ENCODE data around the gene SCO2.

DNA sequence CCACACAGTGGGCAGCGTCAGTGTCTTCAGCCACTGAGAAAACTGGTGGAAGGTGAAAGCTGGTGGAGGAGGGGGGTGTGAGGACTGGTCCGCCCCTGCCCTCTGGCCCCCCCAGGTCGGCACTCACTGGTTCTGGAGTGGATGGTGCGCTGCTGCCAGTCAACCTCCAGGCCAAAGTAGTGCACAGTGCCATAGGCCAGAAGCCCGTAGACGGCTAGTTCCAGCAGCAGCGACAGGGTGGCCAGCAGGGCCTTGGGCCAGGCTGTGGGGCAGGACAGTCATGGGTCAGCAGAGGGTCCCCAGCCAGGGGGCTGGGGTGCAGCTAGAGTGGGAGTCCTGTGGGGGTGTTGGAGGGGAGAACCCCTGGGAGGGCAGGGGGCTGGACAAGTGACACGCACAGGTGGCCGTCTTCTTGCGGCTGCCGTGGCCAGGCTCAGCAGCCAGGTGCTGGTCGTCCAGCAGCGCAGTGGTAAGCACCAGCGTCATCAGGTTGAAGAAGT lies 20.1 kb downstream of the SCO2 start:
- no peak for TF ChIP-seq CTCF (conservative IDR thresholded peaks at IDR 0.05)
- no peak for TF ChIP-seq EZH2 (IDR thresholded peaks at IDR 0.05; ENCODE audit: low read depth)
